IMR-90 (cell line): ENCODE data around the gene GGPS1. TPM values are rescaled to one million over a fixed set of nuclear protein-coding genes. Genes with fewer than 3 reads are reported as not detected.
A peak's percentile ranks its signal among the peaks of the same experiment; 100 is the strongest.

Source experiments
- ATAC-seq: fragments of 200-7000 bp; cut with Tn5 transposase; 2 replicates; pipeline ENCODE4 v1.9.1; 2020; ENCODE audit warnings: low read depth, mild to moderate bottlenecking, moderate library complexity
- BruUV-seq: library from RNA; stranded (reverse); fragments of 400-500 nt; replicated peaks from 2 replicates; lab custom pipeline; 2021; lab: Mats Ljungman, UMichigan
- CTCF ChIA-PET: fragments of 300-600 bp; formaldehyde crosslinking; extraction: SDS; loops from one replicate; lab custom pipeline; 2021; ENCODE audit warnings: antibody characterized with exemption; lab: Yijun Ruan, JAX
- POLR2A ChIA-PET: fragments of 300-600 bp; sonication (Branson Sonifier 250); formaldehyde crosslinking; loops from one replicate; lab custom pipeline; 2022; ENCODE audit warnings: antibody characterized with exemption; ENCODE audit not compliant: unreplicated experiment; lab: Charles Lee
- DNase-seq: peaks from one replicate; pipeline ENCODE4 v3.0.0; 2013
- H2AFZ ChIP-seq: replicated peaks from 2 replicates; pipeline ENCODE3; 2013; ENCODE audit warnings: low read length, mild to moderate bottlenecking; ENCODE audit not compliant: poor library complexity
- H2AK5ac ChIP-seq: 2 replicates; pipeline ENCODE4 v1.6.1; 2013; ENCODE audit warnings: low read depth, low read length, inconsistent platforms
- H2AK9ac ChIP-seq: replicated peaks from 2 replicates; pipeline ENCODE3; 2013; ENCODE audit warnings: mild to moderate bottlenecking, low read depth, low read length, moderate library complexity; ENCODE audit not compliant: poor library complexity
- H2BK120ac ChIP-seq: 2 replicates; pipeline ENCODE4 v1.6.1; 2013; ENCODE audit warnings: low read depth, low read length, inconsistent platforms
- H2BK15ac ChIP-seq: 3 replicates; pipeline ENCODE4 v1.6.1; 2013; ENCODE audit warnings: low read depth, low read length, inconsistent platforms
- H2BK20ac ChIP-seq: 2 replicates; pipeline ENCODE4 v1.6.1; 2013; ENCODE audit warnings: low read depth, mild to moderate bottlenecking, inconsistent platforms, low read length, moderate library complexity
- H2BK5ac ChIP-seq: 2 replicates; pipeline ENCODE4 v1.6.1; 2013; ENCODE audit warnings: mild to moderate bottlenecking, low read depth, low read length, inconsistent platforms; ENCODE audit not compliant: poor library complexity, severe bottlenecking
- H3K14ac ChIP-seq: replicated peaks from 2 replicates; pipeline ENCODE4 v1.6.1; 2013; ENCODE audit warnings: low read depth, low read length, inconsistent platforms
- H3K18ac ChIP-seq: 2 replicates; pipeline ENCODE4 v1.6.1; 2013; ENCODE audit warnings: low read depth, low read length, control low read depth
- H3K23ac ChIP-seq: 2 replicates; pipeline ENCODE4 v1.6.1; 2013; ENCODE audit warnings: low read depth, low read length, inconsistent platforms
- H3K27ac ChIP-seq: 2 replicates; pipeline ENCODE4 v1.5.1; 2013; ENCODE audit warnings: mild to moderate bottlenecking, control low read depth, low read length; ENCODE audit not compliant: insufficient read depth
- H3K27me3 ChIP-seq: 2 replicates; pipeline ENCODE4 v1.6.1; 2013; ENCODE audit warnings: low read length; ENCODE audit not compliant: control insufficient read depth, insufficient read depth
- H3K36me3 ChIP-seq: 2 replicates; pipeline ENCODE4 v1.6.1; 2013; ENCODE audit warnings: low read length, mixed read lengths; ENCODE audit not compliant: control insufficient read depth, insufficient read depth
- H3K4ac ChIP-seq: 2 replicates; pipeline ENCODE4 v1.6.1; 2013; ENCODE audit warnings: low read depth, low read length, inconsistent platforms
- H3K4me1 ChIP-seq: 2 replicates; pipeline ENCODE4 v1.6.1; 2013; ENCODE audit warnings: low read length, mixed read lengths; ENCODE audit not compliant: control insufficient read depth, insufficient read depth
- H3K4me2 ChIP-seq: 2 replicates; pipeline ENCODE4 v1.6.1; 2013; ENCODE audit warnings: low read depth, mild to moderate bottlenecking, control low read depth, low read length, moderate library complexity
- H3K4me3 ChIP-seq: 2 replicates; pipeline ENCODE4 v1.5.1; 2013; ENCODE audit warnings: low read depth, mild to moderate bottlenecking, control low read depth, low read length, moderate library complexity; ENCODE audit not compliant: insufficient read depth
- H3K56ac ChIP-seq: 2 replicates; pipeline ENCODE4 v1.6.1; 2013; ENCODE audit warnings: low read length, inconsistent platforms; ENCODE audit not compliant: insufficient read depth; ENCODE audit errors: extremely low read depth
- H3K79me1 ChIP-seq, 2 experiments: 2 replicates each; pipeline ENCODE4 v1.6.1; 2013; ENCODE audit warnings: low read length in 2 of 2, inconsistent platforms in 1 of 2, low read depth in 1 of 2
- H3K9ac ChIP-seq: 2 replicates; pipeline ENCODE4 v1.6.1; 2013; ENCODE audit warnings: low read depth, low read length, control low read depth
- H3K9me1 ChIP-seq: 2 replicates; pipeline ENCODE4 v1.6.1; 2013; ENCODE audit warnings: low read length, inconsistent platforms; ENCODE audit not compliant: insufficient read depth
- H3K9me3 ChIP-seq: 2 replicates; pipeline ENCODE4 v1.6.1; 2013; ENCODE audit warnings: low read length; ENCODE audit not compliant: control insufficient read depth, insufficient read depth
- H4K20me1 ChIP-seq: 2 replicates; pipeline ENCODE4 v1.6.1; 2013; ENCODE audit warnings: low read length, inconsistent platforms; ENCODE audit not compliant: insufficient read depth
- H4K5ac ChIP-seq: 2 replicates; pipeline ENCODE4 v1.6.1; 2013; ENCODE audit warnings: mild to moderate bottlenecking, low read depth, low read length, control low read depth
- H4K8ac ChIP-seq, 2 experiments: 2 replicates each; pipeline ENCODE4 v1.6.1; 2013; ENCODE audit warnings: low read depth in 2 of 2, low read length in 2 of 2, control low read depth in 1 of 2, inconsistent platforms in 1 of 2
- H4K91ac ChIP-seq: 2 replicates; pipeline ENCODE4 v1.6.1; 2013; ENCODE audit warnings: low read depth, low read length, inconsistent platforms; ENCODE audit not compliant: insufficient read depth
- CHD1 ChIP-seq: IDR thresholded peaks from 2 replicates; pipeline ENCODE4 v1.6.1; 2012; ENCODE audit warnings: low read depth, low read length, improper control_type of control experiment
- CTCF ChIP-seq: conservative IDR thresholded peaks from 2 replicates; pipeline ENCODE4 v1.5.1; 2012; ENCODE audit warnings: mild to moderate bottlenecking, low read depth, low read length, improper control_type of control experiment
- MAFK ChIP-seq: IDR thresholded peaks from 2 replicates; pipeline ENCODE4 v1.6.1; 2012; ENCODE audit warnings: low read depth, low read length, improper control_type of control experiment
- MAZ ChIP-seq: IDR thresholded peaks from 2 replicates; pipeline ENCODE4 v1.6.1; 2012; ENCODE audit warnings: low read depth, mild to moderate bottlenecking, low read length, improper control_type of control experiment, moderate library complexity, borderline replicate concordance
- MXI1 ChIP-seq: IDR thresholded peaks from 2 replicates; pipeline ENCODE4 v1.6.1; 2012; ENCODE audit warnings: low read depth, mild to moderate bottlenecking, low read length, moderate library complexity, borderline replicate concordance
- NFE2L2 ChIP-seq: fragments of 150-350 bp; IDR thresholded peaks from 2 replicates; pipeline ENCODE4 v1.6.1; 2016; ENCODE audit warnings: low read depth, mild to moderate bottlenecking, low read length
- POLR2A ChIP-seq: IDR thresholded peaks from 2 replicates; pipeline ENCODE4 v1.6.1; 2012; ENCODE audit warnings: mild to moderate bottlenecking, low read depth, low read length
- RCOR1 ChIP-seq: IDR thresholded peaks from 2 replicates; pipeline ENCODE4 v1.6.1; 2012; ENCODE audit warnings: mild to moderate bottlenecking, low read length, improper control_type of control experiment; ENCODE audit not compliant: insufficient replicate concordance
- WGBS, 2 experiments: methylation state at CpG; one replicate each; pipeline versions ENCODE4 v1.1.5 to v1.1.7; 2013; ENCODE audit warnings: missing lambda C conversion rate in 2 of 2; ENCODE audit not compliant: insufficient read length in 1 of 2; ENCODE audit errors: extremely low coverage in 2 of 2; 5-methylcytosine and 5-hydroxymethylcytosine counted together
- dilution Hi-C: fragments of 300-500 bp; cut with HindIII; formaldehyde crosslinking; loops from one replicate; pipeline ENCODE4 v1.14.3; 2018; ENCODE audit warnings: low sequenced_read_pairs; ENCODE audit not compliant: unreplicated experiment
- in situ Hi-C: fragments of 300-500 bp; cut with MboI; formaldehyde crosslinking; loops from 3 replicates; pipeline ENCODE4 v1.14.3; 2019; ENCODE audit warnings: low sequenced_read_pairs, inconsistent platforms, mixed read lengths
- intact Hi-C: fragments of 100-400 bp; cut with micrococcal nuclease; formaldehyde crosslinking; loops from 2 replicates; pipeline ENCODE4 v1.10.0; 2022
- microRNA-seq, 2 experiments: library from miRNA; stranded (forward) in 1 of 2; unstranded in 1 of 2; fragments of 10-50 nt in 1 of 2; fragments of <30 nt in 1 of 2; gene quantifications in 1 of 2; microRNA quantifications in 1 of 2; one replicate each; pipeline versions ENCODE3 to v1.1.0; 2013 to 2020; ENCODE audit not compliant: insufficient read depth in 1 of 2, insufficient read length in 1 of 2, unreplicated experiment in 1 of 2
- polyA plus RNA-seq, 3 experiments: library from polyadenylated mRNA; depleted of rRNA; stranded (reverse); fragments of >200 nt; gene quantifications; 2 replicates each; pipeline ENCODE4 v1.2.3, GENCODE V29; 2012; ENCODE audit warnings: low replicate concordance in 1 of 3
- small RNA-seq, 5 experiments: library from RNA; depleted of rRNA; stranded (forward); fragments of <200 nt; gene quantifications; one replicate each; pipeline ENCODE3, GENCODE V24; 2012
- total RNA-seq: library from RNA; depleted of rRNA; stranded (reverse); fragments of >200 nt; gene quantifications from 2 replicates; pipeline ENCODE4 v1.2.3, GENCODE V29; 2012; rRNA removed

GGPS1 gene
- total and polyA plus RNA-seq, 2 of the 4 experiments (the other 2 are of a cell fraction): 16.4 to 21.5 TPM

- ChIA-PET POLR2A (no interaction called here), CTCF (no interaction called here)
- Histone ChIP-seq H3K9me1 (no peaks in the 10 kb centered on the region), H2AFZ (no peak overlapping the region), H3K4me3 (no peak overlapping the region), H3K4ac (no peak overlapping the region), H3K4me1 (no peaks in the 10 kb centered on the region), H3K9me3 (0 out of 2 replicates have a peak, but pooled peaks cover 3% of the 10 kb centered on the region), H3K56ac (no peak overlapping the region), H2BK120ac (no peak overlapping the region), H2AK9ac (no peak overlapping the region), H4K5ac (no peak overlapping the region), H3K18ac (no peak overlapping the region), H3K79me1 (peaks cover 13 to 40% of the 10 kb centered on the region in 2 experiments), H2BK5ac (no peak overlapping the region), H4K20me1 (no peaks in the 10 kb centered on the region), H3K23ac (no peak overlapping the region), H3K36me3 (no peaks in the 10 kb centered on the region), H4K91ac (no peak overlapping the region), H3K14ac (no peak overlapping the region), H3K27me3 (no peaks in the 10 kb centered on the region), H2AK5ac (no peak overlapping the region), H3K4me2 (no peak overlapping the region), H2BK15ac (no peak overlapping the region), H3K9ac (no peak overlapping the region), H2BK20ac (no peak overlapping the region), H3K27ac (no peak overlapping the region), H4K8ac (no peak overlapping the region)
- no TSS peak for BruUV-seq
- TF ChIP-seq CTCF (no peak), NFE2L2 (no peak), MAFK (no peak), MXI1 (no peak), RCOR1 (no peak), POLR2A (no peak), MAZ (no peak), CHD1 (no peak)
- DNase-seq (peak; percentile 26), ATAC-seq (no peak)
- WGBS, 2 experiments: no CpG with 5 or more reads among the region's 4 CpGs
- in situ Hi-C loops: no loop called here
- dilution Hi-C loops: no loop called here
- intact Hi-C loops: no loop called here
Measured at GRCh38 chr1:235391874-235392273, 63.5 kb downstream of the GGPS1 start.

Small RNAs within 50 kb of the gene (microRNA-seq; reads per million reads assigned to microRNA genes)
- gene AL391994.1 (ENCODE audit: insufficient read depth, insufficient read length): not detected

Small RNAs within 50 kb of the gene (small RNA-seq; reads per million reads assigned to genes)
- 0 reads per million in 5 experiments for gene AL391994.1

Other genes starting within 250 kb of the GGPS1 start
- 75.3 and 135 TPM in 2 replicates for gene TOMM20, start 199.7 kb upstream of the GGPS1 start, total RNA-seq
- 70.5 and 84.4 TPM in 2 replicates for gene TOMM20, start 199.7 kb upstream of the GGPS1 start, polyA plus RNA-seq (2012; rRNA removed)
- 28.7 and 61.7 TPM in 2 replicates for gene RBM34, start 167.3 kb upstream of the GGPS1 start, total RNA-seq
- gene RBM34, start 167.3 kb upstream of the GGPS1 start, polyA plus RNA-seq (2012; rRNA removed): 31.8 and 34.0 TPM in 2 replicates
- 16.0 and 23.9 TPM in 2 replicates for gene ARID4B, start 391 bp upstream of the GGPS1 start, total RNA-seq
- 7.0 and 8.5 TPM in 2 replicates for gene ARID4B, start 391 bp upstream of the GGPS1 start, polyA plus RNA-seq (2012; rRNA removed)
- 26.7 and 33.1 TPM in 2 replicates for gene TBCE, start 38.9 kb downstream of the GGPS1 start, total RNA-seq
- gene TBCE, start 38.9 kb downstream of the GGPS1 start, polyA plus RNA-seq (2012; rRNA removed): 21.6 and 25.3 TPM in 2 replicates
- 32.8 and 39.4 TPM in 2 replicates for gene B3GALNT2, start 175.9 kb downstream of the GGPS1 start, total RNA-seq
- gene B3GALNT2, start 175.9 kb downstream of the GGPS1 start, polyA plus RNA-seq (2012; rRNA removed): 9.5 and 11.0 TPM in 2 replicates